Urinary bladder (tissue), 4 donors: ENCODE results near the gene TFRC. TPM values are rescaled to one million over a fixed set of nuclear protein-coding genes. Genes with fewer than 3 reads are reported as not detected.
"Not testable (repeated sequence)": the region's sequence is repeated elsewhere in the genome, so short reads cannot be mapped to it uniquely, and the experiment has no call there.

ENCODE experiments used
- DNase-seq: peaks from one replicate; pipeline ENCODE4 v3.0.0-alpha.2; 2015; ENCODE audit errors: extremely low spot score
- H3K27ac ChIP-seq: one replicate; pipeline ENCODE4 v1.5.1; 2013; ENCODE audit warnings: low read depth, mild to moderate bottlenecking, moderate library complexity
- H3K36me3 ChIP-seq: one replicate; pipeline ENCODE4 v1.6.1; 2013; ENCODE audit warnings: mild to moderate bottlenecking, moderate library complexity; ENCODE audit not compliant: insufficient read depth
- H3K4me1 ChIP-seq: one replicate; pipeline ENCODE4 v1.6.1; 2013; ENCODE audit warnings: mild to moderate bottlenecking, moderate library complexity; ENCODE audit not compliant: insufficient read depth
- H3K4me3 ChIP-seq: one replicate; pipeline ENCODE4 v1.5.1; 2013; ENCODE audit warnings: low read depth, low read length
- WGBS: extraction: QIAGEN DNeasy Blood & Tissue Kit; methylation state at CpG from one replicate; pipeline ENCODE4 v1.1.7; 2013; 5-methylcytosine and 5-hydroxymethylcytosine counted together
- polyA plus RNA-seq: library from polyadenylated mRNA; stranded (reverse); fragments of 200-250 nt; gene quantifications from one replicate; pipeline ENCODE4 v1.2.3, GENCODE V29; 2013
- small RNA-seq: library from RNA; depleted of rRNA; stranded (forward); fragments of <200 nt; gene quantifications from one replicate; pipeline ENCODE3, GENCODE V24; 2014
- total RNA-seq: library from RNA; depleted of rRNA; stranded (reverse); fragments of >200 nt; gene quantifications from one replicate; pipeline ENCODE4 v1.2.3, GENCODE V29; 2014
- donor health status: healthy with polysubstance abuse.
- donor health status: healthy.

Gene TFRC
- total and polyA plus RNA-seq, 2 donors, result 23.4 to 110 TPM

DNA sequence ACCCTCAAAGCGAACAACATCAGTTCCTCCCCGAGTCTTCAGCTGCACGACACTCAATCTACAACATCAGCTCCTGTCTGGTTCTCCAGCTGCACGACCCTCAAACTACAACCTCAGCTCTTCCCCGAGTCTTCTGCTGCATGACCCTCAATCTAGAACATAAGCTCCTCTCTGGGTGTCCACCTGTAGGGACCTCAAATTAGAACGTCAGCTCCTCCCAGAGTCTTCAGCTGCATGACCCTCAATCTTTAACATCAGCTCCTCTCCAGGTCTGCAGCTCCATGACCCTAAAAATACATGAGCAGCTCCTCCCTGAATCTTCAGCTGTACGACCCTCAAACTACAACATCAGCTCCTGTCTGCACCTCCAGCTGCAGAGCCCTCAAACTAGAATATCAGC, 80.7 kb downstream of the TFRC start:
- DNase-seq, H3K36me3 ChIP-seq, H3K4me1 ChIP-seq, H3K4me3 ChIP-seq, H3K27ac ChIP-seq: not testable (repeated sequence)
- WGBS, result 92% methylated on average over 7 of the region's 7 CpGs

GRCh38 chr3:196000360-196000950, 81.4 kb downstream of the TFRC start:
- not testable (repeated sequence) for H3K27ac ChIP-seq, H3K4me1 ChIP-seq, H3K4me3 ChIP-seq, H3K36me3 ChIP-seq, DNase-seq
- 84% methylated on average over 15 of the region's 15 CpGs for WGBS

DNA sequence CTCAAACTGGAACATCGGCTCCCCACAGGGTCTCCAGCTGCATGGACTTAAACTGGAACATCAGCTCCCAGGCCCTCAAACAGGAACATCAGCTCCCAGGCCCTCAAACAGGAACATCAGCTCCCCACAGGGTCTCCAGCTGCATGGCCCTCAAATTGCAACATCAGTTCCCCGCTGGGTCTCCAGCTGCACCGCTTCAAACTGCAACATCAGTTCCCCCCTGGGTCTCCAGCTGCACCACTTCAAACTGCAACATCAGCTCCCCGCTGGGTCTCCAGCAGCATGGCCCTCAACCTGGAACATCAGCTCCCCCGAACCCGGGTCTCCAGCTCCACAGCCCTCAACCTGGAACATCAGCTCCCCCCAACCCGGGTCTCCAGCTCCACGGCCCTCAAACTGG, 82.0 kb downstream of the TFRC start:
- Histone ChIP-seq H3K27ac (no peak overlapping the region), H3K4me3 (no peak overlapping the region), H3K4me1 (no peaks in the 10 kb centered on the region), H3K36me3 (no peaks in the 10 kb centered on the region)
- 70% methylated on average over 8 of the region's 8 CpGs for WGBS
- DNase-seq, result no peak

Small RNAs within 50 kb of the gene (small RNA-seq; reads per million reads assigned to genes)
- not detected for gene RNU7-18P

Other genes starting within 250 kb of the TFRC start
- 8.7 TPM for gene TNK2, start 173.5 kb downstream of the TFRC start, total RNA-seq
- 38.3 TPM for gene TNK2, start 173.5 kb downstream of the TFRC start, polyA plus RNA-seq
- gene ZDHHC19, start 129.3 kb upstream of the TFRC start, total RNA-seq, result not detected
- gene ZDHHC19, start 129.3 kb upstream of the TFRC start, polyA plus RNA-seq, result not detected
- gene SLC51A, start 134.4 kb upstream of the TFRC start, total RNA-seq, result not detected
- gene SLC51A, start 134.4 kb upstream of the TFRC start, polyA plus RNA-seq, result 0.23 TPM
- gene PCYT1A, start 205.6 kb upstream of the TFRC start, total RNA-seq, result 43.0 TPM
- 33.2 TPM for gene PCYT1A, start 205.6 kb upstream of the TFRC start, polyA plus RNA-seq
- 9.4 TPM for gene DYNLT2B, start 236.2 kb upstream of the TFRC start, total RNA-seq
- 16.3 TPM for gene DYNLT2B, start 236.2 kb upstream of the TFRC start, polyA plus RNA-seq